ENCODE measurements around the gene UBAP2L.

The UBAP2L gene

DNA sequence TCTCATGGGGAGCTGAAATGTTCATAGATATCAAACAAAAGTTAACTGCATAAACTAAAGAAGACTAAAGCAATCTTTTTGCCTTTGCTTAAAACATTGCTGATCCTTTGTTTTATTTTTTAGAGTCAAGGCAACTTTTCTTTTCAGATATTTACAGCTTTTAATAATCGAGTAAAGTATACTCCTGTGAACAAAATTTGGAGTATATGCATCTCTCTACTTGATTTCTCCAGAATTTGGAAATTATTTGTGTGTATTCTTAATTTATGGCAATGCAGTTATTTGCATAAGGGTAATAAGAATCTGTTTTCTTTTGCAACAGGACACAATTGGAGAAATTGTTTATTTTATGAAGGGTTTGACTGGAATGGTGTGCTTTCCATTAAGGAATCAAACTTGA lies 95.9 kb downstream of the UBAP2L start:
- DNase-seq = no peak

GRCh38 chr1:154318386-154318785 lies 97.6 kb downstream of the UBAP2L start:
- no peak for DNase-seq
